ENCODE measurements around the gene CCNB2. TPM values are rescaled to one million over a fixed set of nuclear protein-coding genes. Genes with fewer than 3 reads are reported as not detected.

CCNB2 gene
- total RNA-seq, 4 donors from 2014 or later, result 0.38 to 3.5 (median 2.9) TPM; not detected in 1

GRCh38 chr15:59133929-59134427 is 29.0 kb downstream of the CCNB2 start:
- TF ChIP-seq CTCF (IDR thresholded peaks at IDR 0.05; ENCODE audit: low read depth), result no peak

GRCh38 chr15:59137566-59137965 is 32.6 kb downstream of the CCNB2 start:
- TF ChIP-seq CTCF (IDR thresholded peaks at IDR 0.05; ENCODE audit: low read depth), result no peak

- no peak for TF ChIP-seq CTCF (IDR thresholded peaks at IDR 0.05; ENCODE audit: low read depth)
Measured at GRCh38 chr15:59138243-59138642, 33.3 kb downstream of the CCNB2 start.

- TF ChIP-seq CTCF (IDR thresholded peaks at IDR 0.05; ENCODE audit: low read depth), result no peak
Measured at GRCh38 chr15:59140422-59141226, 35.7 kb downstream of the CCNB2 start.

GRCh38 chr15:59143281-59143680 is 38.3 kb downstream of the CCNB2 start:
- TF ChIP-seq CTCF (IDR thresholded peaks at IDR 0.05; ENCODE audit: low read depth), result no peak

GRCh38 chr15:59147666-59148065 is 42.7 kb downstream of the CCNB2 start:
- no peak for TF ChIP-seq CTCF (IDR thresholded peaks at IDR 0.05; ENCODE audit: low read depth)

- TF ChIP-seq CTCF (IDR thresholded peaks at IDR 0.05; ENCODE audit: low read depth), result no peak
Measured at GRCh38 chr15:59148153-59148833, 43.3 kb downstream of the CCNB2 start.

Measured in subcutaneous adipose tissue (tissue), 4 donors.